NCI-H748 treated with DMSO at 0.1 percent for 48 hours (cell line): ENCODE results near the gene LTK.
A peak's percentile ranks its signal among the peaks of the same experiment; 100 is the strongest.

Source experiments
- DNase-seq: peaks from one replicate; lab custom pipeline; 2025; lab: John Stamatoyannopoulos, UW

The LTK gene

DNA sequence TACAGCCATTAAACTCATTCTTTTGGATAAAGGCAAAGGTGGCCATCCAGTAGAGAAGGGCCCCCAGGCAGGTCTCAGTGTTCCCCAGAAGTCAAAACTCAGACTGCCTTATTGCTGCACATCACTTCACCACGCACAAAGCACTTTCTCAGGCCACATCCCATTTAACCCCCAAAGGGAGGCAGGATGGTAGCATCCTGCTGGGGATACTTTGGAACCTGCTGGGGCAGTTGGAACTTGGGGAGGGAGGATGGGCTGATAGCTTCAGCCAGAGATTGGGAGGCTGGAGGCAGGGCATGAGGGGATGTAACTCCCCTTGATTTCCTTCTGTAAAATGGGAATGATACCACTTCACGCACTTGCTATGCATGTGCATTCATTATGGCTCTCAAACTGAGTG is 15.0 kb downstream of the LTK start:
- DNase-seq = no peak

DNA sequence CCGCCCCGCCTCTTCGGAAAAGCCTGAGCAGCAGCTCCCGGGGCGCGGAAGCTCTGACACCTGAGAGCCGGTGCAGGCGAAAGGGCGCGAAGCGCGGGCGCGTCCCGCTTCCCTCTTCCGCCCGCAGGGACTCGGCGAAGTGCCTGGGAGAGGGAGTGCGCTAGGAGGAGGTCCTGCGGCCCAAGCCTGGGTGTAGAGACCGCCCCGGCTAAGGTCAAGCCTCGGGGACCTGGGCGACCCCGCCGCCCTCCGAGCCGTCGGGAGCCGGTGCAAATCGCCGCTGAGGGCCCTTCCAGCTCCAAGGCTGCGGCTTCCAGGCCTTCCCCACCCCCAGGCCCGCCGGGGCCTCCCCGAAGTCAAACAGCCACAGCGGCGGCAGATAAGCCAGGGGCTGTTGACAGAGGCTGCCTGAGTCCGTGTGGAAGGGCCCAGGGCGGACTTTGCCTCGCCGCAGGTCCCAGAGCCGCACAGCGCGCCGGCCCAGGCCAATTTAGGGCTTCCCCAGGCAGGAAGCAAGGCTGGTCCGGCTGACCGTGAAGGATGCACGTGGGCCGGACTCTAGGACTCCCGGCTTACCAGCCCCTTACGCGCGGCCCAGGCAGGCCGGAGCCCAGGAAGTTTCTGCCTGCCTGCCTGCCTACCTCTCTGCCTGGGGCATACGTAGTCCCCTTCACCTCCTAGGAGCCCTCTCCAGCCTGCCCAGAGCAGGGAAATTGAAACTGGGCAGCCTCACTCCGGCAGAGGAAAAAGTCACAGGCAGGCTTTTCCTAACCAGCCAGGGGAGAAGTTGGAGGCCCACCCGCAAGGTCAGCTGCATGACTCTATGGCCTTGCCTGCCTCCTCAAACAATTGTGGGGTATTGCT is 17.7 kb downstream of the LTK start:
- DNase-seq = no peak

DNA sequence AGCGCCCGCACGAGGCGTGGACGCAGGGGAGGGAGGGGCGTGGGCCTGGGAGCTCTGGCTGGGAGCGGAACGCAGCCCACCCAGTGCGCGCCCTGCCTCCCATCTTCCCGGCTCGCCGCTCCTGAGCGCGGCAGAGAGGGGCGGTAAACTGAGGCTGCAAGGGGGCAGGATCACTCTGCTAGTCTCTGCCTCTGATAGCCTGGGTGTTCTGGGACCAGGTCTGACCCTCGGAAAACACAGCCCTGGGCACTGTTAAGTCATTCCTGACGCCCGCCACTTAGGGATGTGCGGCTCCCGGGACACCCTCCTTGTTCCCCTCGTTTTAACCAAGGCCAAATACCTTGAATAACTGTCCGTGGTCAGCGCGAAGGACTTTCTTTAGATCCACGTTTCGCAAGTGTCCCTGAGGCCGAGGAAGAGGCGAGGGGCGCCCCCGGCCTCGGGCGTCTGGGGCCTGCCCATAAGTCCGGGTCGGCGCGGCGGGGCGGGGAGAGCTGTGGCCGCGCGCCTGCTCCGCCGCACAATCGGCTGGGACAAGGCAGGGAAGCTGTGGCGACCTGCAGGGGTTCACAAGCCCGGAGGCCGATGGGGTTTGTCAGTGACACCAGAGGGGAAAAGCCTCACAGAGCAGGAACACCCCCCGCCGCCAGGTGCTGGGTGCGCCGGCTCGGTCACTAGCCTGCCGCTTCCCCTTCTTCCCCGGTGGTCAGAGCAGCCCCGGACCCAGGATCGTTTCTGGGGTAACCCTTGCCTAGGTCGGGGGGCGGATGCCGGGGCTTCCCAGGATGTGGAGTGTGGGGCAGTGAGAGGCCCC is 18.5 kb downstream of the LTK start:
- DNase-seq = no peak

DNA sequence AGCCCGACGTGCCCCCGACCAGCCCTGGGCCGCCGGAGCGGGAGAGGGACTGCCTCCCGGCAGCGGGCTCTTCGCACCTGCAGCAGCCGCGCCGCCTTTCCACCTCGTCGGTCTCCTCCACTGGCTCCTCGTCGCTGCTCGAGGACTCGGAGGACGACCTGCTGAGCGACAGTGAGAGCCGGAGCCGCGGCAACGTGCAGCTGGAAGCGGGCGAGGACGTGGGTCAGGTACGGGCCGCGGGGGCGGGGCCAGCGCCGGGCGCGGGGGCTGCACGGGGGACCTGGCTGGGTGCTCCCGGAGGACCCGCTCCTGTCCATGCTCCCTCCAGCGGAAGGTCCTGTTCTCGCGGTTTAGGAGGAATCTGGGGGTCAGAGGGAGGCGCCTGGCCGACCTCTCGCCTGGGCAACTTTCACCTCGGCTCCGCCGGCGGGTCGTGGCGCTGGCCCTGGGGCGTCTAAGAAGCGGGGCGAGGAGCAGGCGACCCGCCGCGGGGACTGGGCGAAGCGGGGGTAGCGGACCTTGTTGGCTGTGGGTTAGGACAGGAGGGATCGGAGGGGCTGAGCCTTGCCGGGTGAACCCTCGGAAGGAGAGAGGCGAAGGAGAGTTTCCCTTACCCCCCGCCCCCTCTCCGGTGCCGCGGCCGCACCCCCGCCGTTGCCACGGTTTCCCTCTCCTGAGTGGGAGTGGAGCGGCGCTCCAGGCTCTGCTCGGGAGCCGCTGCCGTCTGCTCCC is 19.3 kb downstream of the LTK start:
- DNase-seq = no peak

DNA sequence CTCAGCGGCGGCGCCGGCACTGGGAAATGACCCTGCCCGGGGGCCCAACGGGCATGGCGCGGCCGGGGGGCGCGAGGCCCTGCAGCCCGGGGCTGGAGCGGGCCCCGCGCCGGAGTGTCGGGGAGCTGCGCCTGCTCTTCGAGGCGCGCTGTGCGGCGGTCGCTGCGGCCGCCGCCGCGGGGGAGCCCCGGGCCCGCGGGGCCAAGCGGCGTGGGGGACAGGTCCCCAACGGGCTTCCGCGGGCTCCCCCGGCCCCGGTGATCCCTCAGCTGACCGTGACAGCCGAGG is 19.8 kb downstream of the LTK start:
- no peak for DNase-seq

DNA sequence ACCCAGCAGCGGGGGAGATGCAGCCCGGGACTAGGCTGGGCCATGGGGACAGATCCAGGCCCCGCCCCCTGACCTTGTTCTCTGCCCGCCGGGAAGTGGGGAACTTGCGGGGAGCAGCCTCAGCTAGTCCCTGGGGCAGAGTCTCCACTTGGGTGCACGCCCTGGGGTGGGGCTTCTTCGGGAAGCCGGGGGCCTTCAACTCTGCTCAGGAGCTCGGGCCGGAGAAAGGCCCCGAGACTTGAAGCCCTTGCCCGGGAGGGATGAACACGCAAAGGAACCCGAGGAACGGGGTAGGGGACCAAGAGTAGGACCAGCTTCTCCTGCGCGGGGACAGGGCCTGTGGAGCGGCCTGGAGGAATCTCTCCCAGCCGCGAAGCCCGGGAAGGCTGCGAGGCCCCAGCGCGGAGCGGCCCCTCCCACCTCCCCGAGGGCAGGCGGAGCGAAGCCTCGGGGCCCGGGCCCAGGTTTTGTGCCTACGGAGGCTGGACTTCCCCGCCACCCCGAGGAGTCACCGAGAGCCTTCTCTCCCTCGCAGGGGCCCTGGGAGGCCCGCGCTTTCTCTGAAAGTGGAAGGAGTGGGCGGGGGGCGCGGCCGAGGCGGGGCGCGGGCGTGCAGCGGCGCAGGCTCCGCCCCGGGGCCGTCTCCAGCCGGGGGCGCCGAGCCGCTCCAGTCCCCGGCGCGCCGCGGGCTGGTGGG is 20.3 kb downstream of the LTK start, which contains the start of gene ITPKA:
Gene ITPKA (plus strand): TSS at position 670 of the 697 bp plus-strand sequence. CDS start 54 bp downstream, outside the sequence.
- DNase-seq = peak; percentile 37

DNA sequence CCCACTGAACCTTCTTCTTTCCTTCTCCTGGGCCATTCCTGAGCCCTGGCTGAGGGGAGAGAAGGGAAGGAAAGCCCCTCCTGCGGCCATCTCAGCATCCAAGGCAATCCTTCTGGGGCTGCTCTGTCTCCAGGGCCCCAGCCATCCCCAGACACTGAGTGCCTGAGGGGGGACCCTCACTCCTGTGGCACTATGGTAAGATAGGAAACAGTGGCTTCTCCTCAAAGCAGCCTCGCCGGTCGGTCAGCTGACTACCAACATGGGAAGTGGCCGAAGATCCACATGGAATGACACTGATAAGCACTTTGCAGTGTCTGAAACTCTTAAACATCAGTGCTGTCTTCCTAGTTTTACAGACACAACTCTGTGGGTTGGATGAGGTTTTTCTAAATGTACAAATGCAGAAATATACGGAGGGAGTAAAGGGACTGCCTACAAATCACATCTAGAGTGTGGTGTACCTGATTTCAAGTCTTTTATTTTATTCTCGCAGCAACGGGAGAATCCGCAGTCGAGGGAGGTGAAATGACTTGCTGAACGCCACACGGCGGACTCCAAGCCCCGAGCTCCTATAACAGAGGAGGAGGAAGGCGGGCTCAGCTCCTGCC is 20.9 kb downstream of the LTK start:
- no peak for DNase-seq

DNA sequence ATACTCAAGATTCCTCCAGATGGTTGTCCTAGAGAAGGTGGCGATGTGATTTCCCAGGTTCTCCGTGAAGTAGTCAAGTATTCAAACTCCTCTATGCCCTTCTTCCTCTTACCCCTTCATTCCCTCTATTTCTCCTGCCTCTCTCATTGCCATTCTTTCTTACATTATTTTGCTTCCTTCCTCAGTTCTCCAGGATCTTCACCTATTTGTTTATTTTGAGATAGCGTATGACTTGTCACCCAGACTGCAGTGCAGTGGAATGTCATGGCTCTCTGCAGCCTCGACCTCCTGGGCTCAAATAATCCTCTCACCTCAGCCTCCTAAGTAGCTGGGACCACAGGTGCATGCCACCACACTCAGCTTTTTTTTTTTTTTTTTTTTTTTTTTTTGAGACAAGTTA is 21.7 kb downstream of the LTK start:
- no peak for DNase-seq

DNA sequence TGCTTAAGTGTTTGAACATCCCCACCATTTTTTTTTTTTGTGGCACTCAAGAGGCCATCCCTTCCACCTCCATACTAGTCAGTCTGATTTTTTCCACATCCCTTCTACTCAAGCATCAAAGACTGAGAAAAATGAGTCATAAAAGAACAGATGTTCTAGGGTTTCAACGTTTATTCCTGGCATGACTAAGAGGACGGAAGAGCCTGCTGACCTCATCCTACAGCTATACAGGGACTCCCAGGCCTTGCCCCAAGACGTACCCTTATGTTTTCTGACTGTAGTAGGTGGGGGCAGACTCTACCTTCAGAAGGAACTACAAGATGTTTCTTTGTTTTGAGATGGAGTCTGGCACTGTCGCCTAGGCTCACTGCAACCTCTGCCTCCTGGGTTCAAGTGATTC is 23.3 kb downstream of the LTK start:
- no peak for DNase-seq

DNA sequence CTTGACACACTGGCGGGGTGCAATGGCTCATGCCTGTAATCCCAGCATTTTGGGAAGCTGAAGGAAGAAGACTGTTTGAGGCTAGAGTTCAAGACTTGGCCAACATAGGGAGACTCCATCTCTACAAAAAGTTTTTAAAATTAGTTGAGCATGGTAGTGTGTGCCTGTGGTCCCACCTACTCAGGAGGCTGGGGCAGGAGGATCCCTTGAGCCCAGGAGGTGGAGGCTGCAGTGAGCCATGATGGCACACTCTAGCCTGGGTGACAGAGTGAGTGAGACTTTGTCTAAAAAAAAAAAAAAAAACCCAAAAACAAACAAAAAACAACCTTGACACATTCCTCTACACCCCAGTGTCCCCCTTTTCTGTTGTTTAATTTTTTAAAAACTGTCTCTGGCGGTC is 24.0 kb downstream of the LTK start:
- no peak for DNase-seq

DNA sequence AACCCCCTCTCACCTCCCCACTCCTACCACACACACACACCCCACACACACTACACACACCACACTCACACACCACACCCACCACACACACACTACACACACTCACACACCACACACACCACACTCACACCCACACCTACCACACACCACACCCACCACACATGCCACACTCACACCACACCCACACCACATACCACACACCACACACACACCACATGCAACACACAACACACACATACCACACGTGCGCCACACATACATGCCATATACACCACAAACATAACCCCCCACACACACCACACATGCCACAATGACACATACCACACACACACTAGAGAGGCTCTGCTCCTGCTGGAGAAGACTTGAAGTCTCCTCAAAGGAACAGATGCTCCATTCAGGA is 25.8 kb downstream of the LTK start:
- DNase-seq = no peak

DNA sequence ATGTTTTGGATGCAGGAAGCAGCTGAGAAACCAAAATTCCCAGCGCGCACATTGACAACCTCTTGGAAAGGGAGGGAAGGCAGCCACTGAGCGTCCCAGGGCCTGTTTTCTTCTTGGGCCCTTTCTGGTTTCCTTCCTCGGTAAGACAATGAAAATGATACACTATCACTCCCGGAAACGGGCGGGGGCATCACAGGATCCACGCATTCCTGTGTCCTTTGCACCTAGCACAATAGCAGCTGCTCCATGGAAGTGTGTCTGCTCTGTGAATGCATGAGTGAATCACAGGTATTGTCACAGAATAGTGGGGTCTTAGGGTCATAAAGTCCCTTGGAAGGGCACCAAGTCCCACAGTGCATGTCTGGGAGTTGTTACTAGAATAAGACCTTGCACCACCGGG is 26.2 kb downstream of the LTK start:
- DNase-seq = no peak

DNA sequence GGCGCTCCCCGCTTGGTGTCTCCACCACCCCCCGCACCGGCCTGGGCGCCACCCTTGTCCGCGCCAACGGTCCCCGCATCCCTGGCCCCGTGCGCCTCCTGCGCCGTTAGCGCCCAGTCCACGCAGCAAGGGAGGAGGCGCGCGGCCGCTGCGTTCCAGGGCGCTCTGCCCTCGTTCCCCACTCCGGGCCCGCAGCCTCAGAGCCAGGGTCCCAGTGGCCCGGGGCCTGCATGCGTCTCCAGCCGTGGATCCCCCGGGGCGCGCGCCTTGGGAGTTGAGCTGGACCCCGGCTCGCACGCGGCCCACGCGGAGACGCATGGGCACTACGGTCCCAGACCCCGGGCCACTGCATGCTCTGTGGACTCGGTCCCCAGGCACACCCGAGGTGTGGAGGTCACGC is 27.3 kb downstream of the LTK start:
- DNase-seq = no peak

DNA sequence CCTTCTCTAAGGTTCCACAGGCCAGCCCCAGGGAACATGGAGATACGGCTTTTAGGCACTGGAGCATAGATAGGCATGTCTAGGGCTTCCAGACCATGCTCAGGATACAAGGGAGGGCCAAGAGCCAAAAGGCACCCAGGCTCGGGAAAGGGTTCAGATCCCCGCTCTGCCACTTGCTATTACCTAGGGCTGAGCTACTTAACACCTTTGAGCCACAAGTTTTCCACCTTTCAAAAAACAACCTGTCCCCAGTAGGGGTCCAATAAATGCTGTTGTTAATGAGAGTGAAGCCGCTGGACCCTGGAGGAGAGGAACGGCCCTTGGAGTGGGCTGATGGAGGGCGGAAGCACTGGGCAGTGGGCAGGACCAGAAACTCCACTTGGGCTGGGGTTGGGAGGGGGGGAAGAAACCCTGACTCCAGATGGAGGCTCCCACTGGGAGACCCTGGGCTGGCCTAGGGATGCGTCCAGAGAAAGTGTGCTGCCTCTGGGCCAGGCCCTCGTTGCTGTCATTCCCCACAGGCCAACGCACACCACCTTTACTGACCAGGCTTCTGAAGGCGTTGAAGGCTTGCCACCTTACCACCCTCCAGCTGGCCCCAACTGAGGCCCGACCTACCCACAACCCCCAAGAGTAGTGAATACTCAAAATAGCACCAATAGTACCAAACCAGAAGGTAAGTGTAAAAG is 28.5 kb downstream of the LTK start:
- no peak for DNase-seq

DNA sequence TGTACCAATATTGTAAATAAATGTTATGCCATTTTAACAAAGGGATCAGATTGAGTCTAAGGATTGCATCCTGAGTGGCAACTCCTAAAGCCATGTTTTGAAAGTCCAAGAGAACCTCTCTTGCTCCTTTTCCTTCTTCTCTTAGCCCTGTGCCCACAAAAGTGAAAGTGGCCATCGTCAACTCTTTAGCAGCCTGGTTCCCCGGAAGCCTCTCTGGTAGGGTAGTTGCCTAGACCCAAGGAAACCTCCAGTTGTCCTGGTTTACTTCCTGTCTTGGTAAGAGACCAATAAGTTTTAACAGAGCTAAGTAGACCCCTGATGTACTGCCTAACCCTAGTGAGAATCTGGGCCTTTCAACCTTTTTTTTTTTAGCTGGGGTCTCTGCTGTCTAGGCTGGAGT is 30.1 kb downstream of the LTK start:
- no peak for DNase-seq

DNA sequence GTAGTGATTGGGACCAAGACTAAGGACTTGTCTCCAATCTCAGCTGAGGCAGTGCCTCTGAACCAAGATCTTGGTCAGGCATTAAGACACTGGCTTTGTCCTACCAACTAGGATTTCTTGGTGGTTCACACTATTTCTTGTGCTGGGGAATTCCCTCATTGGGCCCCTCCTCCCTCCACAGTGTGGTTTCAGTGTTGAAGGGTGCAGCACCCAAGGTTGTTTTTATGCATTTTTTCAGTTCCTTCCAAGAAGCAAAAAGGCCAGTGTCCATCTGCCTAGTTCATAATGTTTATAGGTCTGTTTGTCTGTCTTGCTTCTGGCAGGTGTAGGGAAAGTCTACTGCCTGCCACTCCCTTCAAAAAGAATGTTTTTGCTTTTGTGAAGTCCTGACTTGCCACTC is 30.5 kb downstream of the LTK start:
- DNase-seq = no peak

DNA sequence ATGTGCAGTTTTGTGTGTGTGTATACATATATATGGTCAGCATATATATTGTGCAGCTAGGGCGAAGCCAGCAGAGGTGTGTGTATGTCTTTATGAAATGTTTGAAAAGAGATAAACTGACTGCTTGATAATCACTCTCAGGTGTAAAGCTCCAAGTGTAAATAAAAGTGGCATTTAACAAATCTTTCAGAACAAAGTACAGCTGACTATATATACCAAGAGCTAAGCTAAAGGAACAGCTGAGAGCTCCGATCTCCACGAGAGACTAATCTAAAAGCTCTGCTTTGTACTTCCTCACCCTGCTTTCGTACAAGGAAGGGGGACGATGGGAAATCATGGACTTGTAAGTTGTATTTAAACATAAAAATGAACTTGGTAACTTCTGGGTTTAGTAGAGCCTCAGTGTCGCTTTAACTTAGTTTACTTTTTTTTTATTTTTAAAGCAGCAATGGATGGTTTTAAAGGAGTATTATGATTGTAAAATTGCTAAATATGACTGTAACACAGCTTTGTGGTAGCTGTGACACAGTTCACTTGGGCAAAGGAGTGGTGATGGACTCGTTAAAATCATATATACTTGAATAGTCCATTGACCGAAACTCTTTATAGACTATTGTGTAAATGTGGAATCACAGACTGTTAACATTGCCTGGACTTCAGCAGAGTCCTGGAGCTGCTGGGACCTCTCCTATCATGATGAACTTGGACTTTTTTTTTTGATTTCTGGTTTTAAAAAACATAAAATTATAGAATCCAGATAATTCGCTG is 31.3 kb downstream of the LTK start:
- DNase-seq = no peak

DNA sequence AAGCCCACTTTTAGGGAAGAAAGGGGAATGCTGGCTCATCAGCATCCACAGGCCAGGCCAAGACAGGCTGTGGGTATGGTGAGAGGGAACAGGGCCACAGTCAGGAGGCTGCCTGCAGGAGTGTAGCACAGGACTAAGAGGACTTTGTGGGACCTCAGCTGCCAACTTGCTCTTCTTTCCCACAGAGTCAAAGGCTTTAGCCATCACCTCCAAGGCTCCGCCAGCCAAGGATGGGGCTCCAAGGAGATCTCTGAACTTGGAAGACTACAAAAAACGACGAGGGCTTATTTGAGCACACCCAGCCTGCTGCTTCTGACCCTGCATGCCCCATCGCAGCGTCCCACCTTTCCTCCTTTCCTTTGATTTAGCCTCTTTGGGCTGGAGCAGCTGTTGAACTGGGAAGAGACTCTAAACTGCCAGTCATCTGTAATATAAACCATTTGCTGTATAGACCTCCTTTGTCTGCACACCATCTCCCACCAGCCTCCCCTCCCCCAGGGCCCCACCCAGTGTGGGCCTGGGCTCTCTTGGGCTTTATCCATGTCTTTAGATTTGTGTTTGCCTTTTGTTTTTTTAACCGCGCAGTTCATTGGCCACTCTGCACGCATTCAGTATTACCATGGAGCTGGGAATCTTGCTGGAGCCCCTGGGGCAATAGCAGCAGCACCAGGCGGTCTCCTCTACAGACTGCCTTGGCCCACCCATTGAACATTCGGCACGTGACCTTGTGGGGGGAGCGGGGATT is 33.1 kb downstream of the LTK start:
- DNase-seq = no peak

DNA sequence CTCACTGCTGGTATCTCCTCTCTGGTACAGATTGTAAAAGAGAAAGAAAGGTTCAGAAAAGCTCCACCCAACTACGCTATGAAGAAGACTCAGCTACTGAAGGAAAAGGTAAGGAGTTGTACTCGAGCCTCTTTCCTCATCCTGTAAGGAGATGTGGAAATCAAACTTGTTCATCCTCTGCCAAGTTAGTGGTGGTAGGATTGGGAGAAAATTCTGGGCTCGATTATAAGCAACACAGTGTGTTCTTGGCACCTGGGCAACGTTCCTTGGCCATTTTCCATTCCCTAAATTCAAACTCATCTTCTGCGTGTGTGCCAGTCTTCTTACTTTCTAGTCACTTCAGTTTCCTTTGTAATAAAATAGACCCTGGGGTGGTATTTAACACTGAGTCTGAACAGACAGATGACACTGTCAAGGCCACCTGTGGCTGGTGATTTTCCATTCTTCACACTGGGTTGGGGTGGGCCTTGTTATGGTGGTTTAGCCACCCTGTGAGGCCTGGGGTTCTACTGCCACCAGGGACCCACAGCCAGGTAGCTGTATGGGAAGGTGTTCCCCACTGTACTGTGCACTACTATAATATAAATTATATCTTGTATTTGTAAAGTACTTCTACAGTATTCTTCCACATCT is 37.1 kb downstream of the LTK start:
- no peak for DNase-seq
